Fibroblast of the aortic adventitia (primary cell): Measurements from ENCODE around the gene IQCM. TPM values are rescaled to one million over a fixed set of nuclear protein-coding genes. Genes with fewer than 3 reads are reported as not detected.

ENCODE experiments used
- DNase-seq: peaks from one replicate; pipeline ENCODE4 v3.0.0-alpha.2; 2010; ENCODE audit warnings: low read depth
- H3K4me3 ChIP-seq: 2 replicates; pipeline ENCODE4 v1.5.1; 2011; ENCODE audit warnings: low read depth, mild to moderate bottlenecking, control low read depth, low read length, moderate library complexity
- CTCF ChIP-seq: IDR thresholded peaks from 2 replicates; pipeline ENCODE4 v1.5.1; 2011; ENCODE audit warnings: mild to moderate bottlenecking, low read length, control low read depth, inconsistent platforms; ENCODE audit not compliant: insufficient read depth
- total RNA-seq: library from RNA; depleted of rRNA; stranded (reverse); fragments of >200 nt; gene quantifications from 2 replicates; pipeline ENCODE4 v1.2.3, GENCODE V29; 2012; ENCODE audit warnings: low replicate concordance

Gene IQCM
- total RNA-seq, 1 donor: 0.27 TPM

- H3K4me3 ChIP-seq: no peak overlapping the region
- TF ChIP-seq CTCF: no peak
- DNase-seq: no peak
Measured at GRCh38 chr4:149634368-149634767, 181.3 kb downstream of the IQCM start.

GRCh38 chr4:149631629-149632028 lies 184.0 kb downstream of the IQCM start:
- DNase-seq: no peak
- no peak for TF ChIP-seq CTCF
- H3K4me3 ChIP-seq: no peak overlapping the region

GRCh38 chr4:149630064-149630463 lies 185.6 kb downstream of the IQCM start:
- no peak for DNase-seq
- H3K4me3 ChIP-seq: no peak overlapping the region
- no peak for TF ChIP-seq CTCF

- TF ChIP-seq CTCF: no peak
- no peak for DNase-seq
- H3K4me3 ChIP-seq: no peak overlapping the region
Measured at GRCh38 chr4:149605601-149606378, 209.9 kb downstream of the IQCM start.

- H3K4me3 ChIP-seq: no peak overlapping the region
- no peak for DNase-seq
- TF ChIP-seq CTCF: no peak
Measured at GRCh38 chr4:149604827-149605226, 210.8 kb downstream of the IQCM start.

- no peak for DNase-seq
- no peak for TF ChIP-seq CTCF
Measured at GRCh38 chr4:149595500-149595899, 220.1 kb downstream of the IQCM start.

GRCh38 chr4:149589826-149590225 lies 225.8 kb downstream of the IQCM start:
- H3K4me3 ChIP-seq: no peak overlapping the region
- no peak for DNase-seq
- no peak for TF ChIP-seq CTCF

More at GRCh38 chr4:149595500-149595899, 220.1 kb downstream of the IQCM start:
- H3K4me3 ChIP-seq: no peak overlapping the region
